A673 (cell line): ENCODE results near the gene ATP13A1. TPM values are rescaled to one million over a fixed set of nuclear protein-coding genes. Genes with fewer than 3 reads are reported as not detected.

Source experiments
- BruUV-seq: library from RNA; stranded (reverse); fragments of 400-500 nt; replicated peaks from 2 replicates; lab custom pipeline; 2021; lab: Mats Ljungman, UMichigan
- CTCF ChIA-PET: fragments of 300-600 bp; sonication (Branson Sonifier 250); formaldehyde crosslinking; loops from one replicate; lab custom pipeline; 2022; ENCODE audit warnings: antibody characterized with exemption; lab: Charles Lee
- POLR2A ChIA-PET: fragments of 300-600 bp; sonication (Branson Sonifier 250); formaldehyde crosslinking; loops from one replicate; lab custom pipeline; 2022; ENCODE audit warnings: antibody characterized with exemption; ENCODE audit not compliant: low non-redundant PET; lab: Charles Lee
- DNase-seq: peaks from one replicate; pipeline ENCODE4 v3.0.0-alpha.2; 2015; ENCODE audit warnings: low spot score
- H3K27ac ChIP-seq: fragments of 200-600 bp; sonication (generic); 2 replicates; pipeline ENCODE4 v1.5.1; 2016; ENCODE audit warnings: mixed run types, low read depth, mild to moderate bottlenecking, mixed read lengths, antibody characterized with exemption, low read length; ENCODE audit not compliant: poor library complexity, severe bottlenecking
- H3K27me3 ChIP-seq: fragments of 200-600 bp; sonication (generic); replicated peaks from 2 replicates; pipeline ENCODE4 v1.6.1; 2017; ENCODE audit warnings: mixed run types, low read depth, mild to moderate bottlenecking, mixed read lengths, antibody characterized with exemption, low read length; ENCODE audit not compliant: insufficient read depth, poor library complexity
- H3K36me3 ChIP-seq: fragments of 200-600 bp; sonication (generic); 2 replicates; pipeline ENCODE4 v1.6.1; 2016; ENCODE audit warnings: mixed run types, mild to moderate bottlenecking, mixed read lengths, antibody characterized with exemption, low read length; ENCODE audit not compliant: insufficient read depth, poor library complexity, severe bottlenecking
- H3K4me1 ChIP-seq: fragments of 200-600 bp; sonication (generic); 2 replicates; pipeline ENCODE4 v1.6.1; 2017; ENCODE audit warnings: mixed run types, mild to moderate bottlenecking, mixed read lengths, antibody characterized with exemption, low read length; ENCODE audit not compliant: insufficient read depth, poor library complexity, severe bottlenecking
- H3K4me3 ChIP-seq: fragments of 200-600 bp; sonication (generic); 2 replicates; pipeline ENCODE4 v1.5.1; 2016; ENCODE audit warnings: low read depth, mixed run types, mild to moderate bottlenecking, mixed read lengths, low read length; ENCODE audit not compliant: poor library complexity, severe bottlenecking
- H3K9me3 ChIP-seq: fragments of 200-600 bp; sonication (generic); 2 replicates; pipeline ENCODE4 v1.6.1; 2016; ENCODE audit warnings: mixed run types, low read depth, mild to moderate bottlenecking, mixed read lengths, antibody characterized with exemption, low read length; ENCODE audit not compliant: poor library complexity, severe bottlenecking
- EZH2 ChIP-seq: fragments of 200-600 bp; sonication (generic); IDR thresholded peaks from 2 replicates; pipeline ENCODE4 v1.6.1; 2017; ENCODE audit warnings: borderline replicate concordance, low read depth, mild to moderate bottlenecking, mixed read lengths, antibody characterized with exemption, low read length; ENCODE audit not compliant: poor library complexity, severe bottlenecking
- intact Hi-C: fragments of 100-400 bp; cut with micrococcal nuclease; formaldehyde crosslinking; loops from one replicate; pipeline ENCODE4 v1.10.0; 2022; ENCODE audit not compliant: unreplicated experiment
- total RNA-seq: library from RNA; stranded (reverse); gene quantifications from 2 replicates; pipeline ENCODE4 v1.2.3, GENCODE V29; 2021
- TF ChIP-seq, protein P1 (sequence below): fragments of 300-800, 200-600 bp; sonication (generic); conservative IDR thresholded peaks from 2 replicates; pipeline ENCODE4 v1.5.1; 2017; ENCODE audit warnings: low read depth, mild to moderate bottlenecking, antibody characterized with exemption, low read length, moderate library complexity, mixed read lengths

Gene ATP13A1
- total RNA-seq, 1 experiment from 2014 or later: 94.4 TPM

DNA sequence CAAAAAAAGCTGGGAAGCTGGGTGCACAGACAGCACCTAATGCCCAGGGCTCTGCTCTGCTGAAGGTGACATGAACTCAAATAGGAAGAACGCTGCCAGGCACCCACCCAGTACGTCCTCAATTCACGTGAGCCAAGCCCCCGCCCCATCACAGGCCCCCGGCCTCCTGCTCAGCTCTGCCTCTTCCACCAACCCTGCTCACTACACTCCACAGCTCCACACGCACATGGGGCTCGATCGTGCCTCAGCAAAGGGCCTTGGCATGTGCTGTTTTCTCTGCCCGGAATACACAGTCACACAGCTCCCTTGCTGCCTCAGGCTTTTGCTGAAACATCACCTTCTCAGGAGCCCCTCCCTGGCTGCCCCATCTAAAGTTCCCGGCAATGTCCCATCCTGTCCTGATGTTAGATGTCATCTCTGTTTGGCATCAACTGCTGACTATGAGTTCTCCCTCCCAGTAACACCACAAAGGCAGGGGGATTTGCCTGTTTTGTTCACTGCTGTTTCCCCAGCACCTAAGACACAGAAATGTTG, 2.3 kb downstream of the ATP13A1 start:
- Histone ChIP-seq H3K9me3 (no peaks in the 10 kb centered on the region), H3K4me3 (no peak overlapping the region), H3K4me1 (peaks cover 12% of the 10 kb centered on the region), H3K27me3 (no peaks in the 10 kb centered on the region), H3K36me3 (peaks cover 32% of the 10 kb centered on the region), H3K27ac (no peak overlapping the region)
- CTCF ChIA-PET: no interaction called here
- DNase-seq: no peak
- intact Hi-C loops: no loop called here
- TF ChIP-seq, protein P1, sequence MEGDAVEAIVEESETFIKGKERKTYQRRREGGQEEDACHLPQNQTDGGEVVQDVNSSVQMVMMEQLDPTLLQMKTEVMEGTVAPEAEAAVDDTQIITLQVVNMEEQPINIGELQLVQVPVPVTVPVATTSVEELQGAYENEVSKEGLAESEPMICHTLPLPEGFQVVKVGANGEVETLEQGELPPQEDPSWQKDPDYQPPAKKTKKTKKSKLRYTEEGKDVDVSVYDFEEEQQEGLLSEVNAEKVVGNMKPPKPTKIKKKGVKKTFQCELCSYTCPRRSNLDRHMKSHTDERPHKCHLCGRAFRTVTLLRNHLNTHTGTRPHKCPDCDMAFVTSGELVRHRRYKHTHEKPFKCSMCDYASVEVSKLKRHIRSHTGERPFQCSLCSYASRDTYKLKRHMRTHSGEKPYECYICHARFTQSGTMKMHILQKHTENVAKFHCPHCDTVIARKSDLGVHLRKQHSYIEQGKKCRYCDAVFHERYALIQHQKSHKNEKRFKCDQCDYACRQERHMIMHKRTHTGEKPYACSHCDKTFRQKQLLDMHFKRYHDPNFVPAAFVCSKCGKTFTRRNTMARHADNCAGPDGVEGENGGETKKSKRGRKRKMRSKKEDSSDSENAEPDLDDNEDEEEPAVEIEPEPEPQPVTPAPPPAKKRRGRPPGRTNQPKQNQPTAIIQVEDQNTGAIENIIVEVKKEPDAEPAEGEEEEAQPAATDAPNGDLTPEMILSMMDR: no peak
- no peak for TF ChIP-seq EZH2
- BruUV-seq: no TSS peak
- POLR2A ChIA-PET: interaction anchor here (0.8 kb wide), 1 partner anchor 70 kb away, joined by 5 read pairs; no protein-coding TSS in a partner anchor

DNA sequence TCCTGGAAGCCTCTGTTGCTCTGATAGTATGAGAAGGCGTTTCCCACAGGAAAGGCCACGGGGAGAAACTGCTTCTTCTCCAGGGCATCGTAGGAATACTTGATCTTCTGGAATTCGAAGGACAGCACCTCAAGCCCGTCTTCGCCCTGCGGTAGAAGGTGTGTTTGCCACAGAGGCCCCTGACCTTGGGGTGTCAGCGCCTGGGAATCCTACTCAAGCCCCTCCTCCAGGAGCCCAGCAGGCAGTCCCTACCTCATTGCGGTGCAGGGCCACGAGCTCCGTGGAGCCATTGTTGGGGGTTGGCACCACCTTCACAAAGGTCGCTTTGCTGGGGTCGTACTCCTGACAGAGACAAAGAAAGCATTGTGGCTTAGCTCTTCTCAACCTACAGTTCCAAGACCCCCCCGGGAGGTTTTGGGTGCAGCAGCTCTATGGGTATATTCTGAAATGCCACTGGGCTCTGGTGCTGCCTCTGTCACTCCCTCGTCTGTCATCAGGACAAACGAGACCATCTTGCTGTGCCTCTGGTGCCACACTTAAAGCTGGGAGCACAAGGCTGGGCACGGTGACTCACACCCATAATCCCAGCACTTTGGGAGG, 3.7 kb downstream of the ATP13A1 start:
- Histone ChIP-seq H3K9me3 (no peaks in the 10 kb centered on the region), H3K27ac (no peak overlapping the region), H3K4me3 (no peak overlapping the region), H3K36me3 (peaks cover 47% of the 10 kb centered on the region), H3K27me3 (no peaks in the 10 kb centered on the region), H3K4me1 (peaks cover 12% of the 10 kb centered on the region)
- CTCF ChIA-PET: no interaction called here
- intact Hi-C loops: no loop called here
- TF ChIP-seq, protein P1: no peak
- TF ChIP-seq EZH2: no peak
- DNase-seq: no peak
- POLR2A ChIA-PET: no interaction called here
- no TSS peak for BruUV-seq

DNA sequence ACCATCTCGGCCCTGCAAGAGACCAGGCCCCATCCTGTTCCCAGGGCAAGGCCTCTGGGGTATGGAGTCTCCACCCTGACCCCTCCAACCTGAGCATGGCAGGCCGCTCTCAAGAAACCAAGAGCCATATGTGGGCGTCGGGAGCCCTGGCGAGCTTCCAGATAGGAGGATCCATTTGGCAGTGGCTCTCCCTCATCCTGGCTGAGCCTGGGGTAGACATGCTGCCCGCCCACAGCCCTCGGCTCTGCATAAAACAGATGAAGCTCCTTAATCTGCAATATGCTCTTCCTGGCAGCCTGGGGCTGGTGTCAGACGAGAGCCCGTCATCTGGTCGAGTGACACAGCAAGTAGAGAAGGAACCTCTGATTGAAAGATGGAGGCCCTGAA, 6.1 kb downstream of the ATP13A1 start:
- POLR2A ChIA-PET: no interaction called here
- peak; percentile 51 for DNase-seq
- CTCF ChIA-PET: no interaction called here
- TF ChIP-seq, protein P1: no peak
- no peak for TF ChIP-seq EZH2
- Histone ChIP-seq H3K9me3 (no peaks in the 10 kb centered on the region), H3K4me1 (peaks cover 8% of the 10 kb centered on the region), H3K27ac (peak overlapping the region; percentile 47), H3K27me3 (no peaks in the 10 kb centered on the region), H3K4me3 (no peak overlapping the region), H3K36me3 (peaks cover 65% of the 10 kb centered on the region)
- no TSS peak for BruUV-seq
- intact Hi-C loops: no loop called here
